Stimulated activated CD4-positive, alpha-beta T cell treated with anti-CD3 and anti-CD28 coated beads, Interleukin-2, amount 100 ng/mL, for 24 hours (primary cell): ENCODE measurements around the gene EFCAB12.
"Not testable (repeated sequence)": the region's sequence is repeated elsewhere in the genome, so short reads cannot be mapped to it uniquely, and the experiment has no call there.

Experiments used
- DNase-seq, 2 donors: peaks; one replicate each; pipeline ENCODE4 v3.0.0-alpha.2; 2020

EFCAB12 gene

DNA sequence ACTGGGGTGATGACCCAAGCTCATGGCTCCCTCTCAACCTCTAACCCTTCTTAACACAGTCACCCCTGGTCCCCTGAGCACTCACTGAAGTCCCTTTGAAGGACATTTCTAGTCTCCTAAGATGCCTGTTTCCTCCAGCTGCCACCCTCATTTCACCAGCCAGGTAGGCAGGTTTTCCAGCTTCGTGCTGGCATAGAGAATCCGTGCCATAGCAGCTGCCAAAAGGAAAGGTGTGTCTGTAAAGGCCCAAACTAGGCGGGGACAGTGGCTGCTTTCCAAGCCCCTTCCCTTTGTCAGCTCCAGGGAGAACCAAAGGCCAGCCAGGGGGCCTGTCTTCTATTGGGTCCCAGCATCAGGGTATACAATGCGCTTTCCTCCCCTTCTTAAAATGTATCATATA is 36.9 kb downstream of the EFCAB12 start:
- not testable (repeated sequence) for DNase-seq

DNA sequence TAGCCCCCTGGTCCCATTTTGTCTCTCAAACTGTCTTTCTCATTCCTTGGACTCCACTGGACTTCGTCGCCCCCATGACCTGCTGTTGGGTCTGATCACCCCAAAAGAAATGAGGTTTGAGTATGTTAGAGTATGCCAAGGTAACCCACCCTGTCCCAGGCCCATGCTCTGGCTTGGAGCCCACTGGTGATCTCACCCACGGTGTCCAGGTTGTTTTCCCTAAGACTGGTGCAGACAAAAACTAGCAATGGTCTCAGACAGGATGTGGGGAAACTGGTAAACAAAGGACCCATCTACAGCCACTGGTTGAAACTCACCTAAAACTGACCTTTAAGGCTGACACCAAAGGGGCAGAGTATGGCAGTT is 38.9 kb downstream of the EFCAB12 start:
- DNase-seq, result no peak

DNA sequence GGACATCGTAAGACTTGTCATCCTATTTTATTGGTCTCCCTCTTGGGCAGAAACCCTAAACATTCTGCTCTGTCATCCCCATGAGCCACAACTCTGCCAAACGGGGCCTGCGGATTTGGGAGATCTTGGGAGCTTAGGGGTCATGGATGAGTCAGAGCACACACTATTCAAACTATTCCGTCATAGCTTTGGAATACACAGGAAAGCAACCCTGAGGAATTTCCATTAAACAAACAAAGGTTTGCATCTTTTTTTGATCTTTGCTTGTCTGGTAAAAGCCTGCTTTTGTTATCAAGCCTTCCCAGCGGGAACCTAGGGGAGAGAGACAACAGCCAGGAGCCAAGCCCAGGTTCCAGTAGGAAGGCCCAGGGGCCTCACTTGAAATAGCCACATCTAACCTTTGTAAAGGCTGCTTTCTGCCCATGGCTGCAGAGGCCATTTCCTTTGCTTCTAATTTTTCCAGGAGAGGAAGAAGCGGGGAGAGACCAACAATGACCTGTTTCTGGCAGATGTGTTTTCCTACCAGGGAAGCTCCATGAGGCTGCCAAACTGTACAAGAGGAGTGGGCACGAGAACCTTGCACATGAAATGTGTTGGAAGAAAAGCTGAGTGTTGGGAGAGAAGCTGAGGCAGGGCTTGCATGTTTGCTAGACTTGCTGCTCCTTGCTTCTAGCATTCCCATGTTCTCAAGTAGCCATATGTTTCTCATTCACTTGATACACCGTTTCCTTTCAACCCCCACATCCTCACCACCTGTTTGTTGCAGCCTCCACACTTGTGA is 39.5 kb downstream of the EFCAB12 start:
- not testable (repeated sequence) for DNase-seq

DNA sequence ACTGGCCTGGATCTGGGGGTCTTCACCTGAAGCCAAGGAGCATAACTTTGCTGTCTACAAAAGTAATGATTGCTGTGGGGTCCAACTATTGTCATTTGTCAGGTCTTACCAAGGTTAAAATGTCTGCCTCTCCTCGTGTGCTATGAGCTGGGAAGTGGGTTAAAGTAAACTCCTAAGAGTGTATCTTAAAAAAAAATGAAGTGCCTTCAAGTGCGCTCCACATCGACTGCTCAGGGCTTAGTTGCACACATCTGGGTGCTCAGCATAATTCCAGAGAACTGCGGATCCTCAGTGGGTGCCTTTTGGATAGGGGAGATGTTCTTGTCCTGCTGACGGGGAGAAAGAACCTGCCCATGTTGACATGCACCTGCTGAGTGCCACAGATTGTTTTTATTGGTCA is 40.9 kb downstream of the EFCAB12 start:
- DNase-seq, result no peak

DNA sequence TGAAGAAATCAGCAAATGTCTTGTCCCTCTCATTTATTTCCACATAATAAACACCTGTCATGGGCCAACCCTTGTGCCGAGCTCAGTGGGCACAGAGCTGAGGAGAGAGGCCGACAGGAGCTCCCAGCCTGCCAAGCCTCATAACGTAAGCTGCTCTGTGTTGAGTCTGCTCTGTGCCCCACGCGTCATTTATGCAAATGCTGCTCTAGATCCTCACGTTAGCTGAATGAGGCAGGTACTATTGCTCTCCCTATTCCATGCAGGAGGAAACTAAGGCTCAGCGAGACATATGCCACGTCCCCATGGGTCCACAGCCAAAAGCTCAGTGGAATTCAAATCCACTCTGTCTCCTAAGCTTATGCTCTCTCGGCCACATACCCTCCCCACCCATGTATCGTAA is 41.5 kb downstream of the EFCAB12 start:
- DNase-seq, result no peak

DNA sequence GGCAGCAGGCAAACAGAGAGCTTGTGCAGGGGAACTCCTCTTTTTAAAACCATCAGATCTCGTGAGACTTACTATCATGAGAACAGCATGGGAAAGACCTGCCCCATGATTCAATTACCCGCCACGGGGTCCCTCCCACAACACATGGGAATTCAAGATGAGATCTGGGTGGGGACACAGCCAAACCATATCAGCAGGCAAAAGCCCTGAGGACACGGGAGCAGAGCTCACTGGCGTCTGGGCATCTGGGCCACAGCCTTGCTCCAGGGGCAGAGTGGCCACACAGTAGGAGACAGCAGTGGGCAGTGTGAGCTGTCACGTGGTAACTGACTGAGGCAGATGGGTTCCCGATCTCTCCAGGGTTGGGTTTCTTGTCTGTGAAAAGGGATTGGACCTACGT is 42.9 kb downstream of the EFCAB12 start:
- DNase-seq, result not testable (repeated sequence)

DNA sequence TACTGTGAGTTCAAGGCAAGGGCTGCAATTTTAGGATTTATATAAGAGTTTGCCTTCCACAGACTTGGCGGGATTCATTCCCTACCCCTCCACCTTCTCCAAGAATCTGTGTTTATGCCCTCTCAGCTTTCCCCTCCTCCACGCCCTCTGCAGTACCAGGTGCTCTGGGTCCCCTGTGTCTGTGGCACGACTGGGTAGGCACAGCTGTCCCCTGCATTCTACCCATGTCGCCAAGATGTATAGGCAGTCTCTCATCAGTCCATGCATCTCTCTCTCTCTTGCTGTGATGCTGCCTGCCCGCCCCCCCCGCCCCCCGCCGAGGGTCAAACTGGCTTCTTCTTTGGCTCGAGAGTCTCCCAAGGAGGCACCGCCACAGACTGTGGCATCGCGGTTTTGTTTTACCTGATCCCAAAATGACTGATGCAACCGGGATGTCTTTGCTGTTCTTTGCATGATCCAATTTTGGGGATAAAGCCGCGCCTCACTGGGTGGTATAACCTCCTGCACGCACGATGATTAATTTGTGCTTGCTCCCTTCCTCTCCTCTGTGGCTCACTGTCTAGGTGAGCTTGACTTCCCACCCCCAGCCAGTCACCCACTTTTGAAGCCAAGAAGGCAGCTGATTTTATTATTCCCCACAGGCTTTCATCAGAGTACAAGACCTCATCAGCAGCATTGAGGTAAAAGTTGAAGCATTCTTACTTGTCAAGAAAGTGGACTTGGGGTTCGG is 43.7 kb downstream of the EFCAB12 start:
- DNase-seq, result no peak

DNA sequence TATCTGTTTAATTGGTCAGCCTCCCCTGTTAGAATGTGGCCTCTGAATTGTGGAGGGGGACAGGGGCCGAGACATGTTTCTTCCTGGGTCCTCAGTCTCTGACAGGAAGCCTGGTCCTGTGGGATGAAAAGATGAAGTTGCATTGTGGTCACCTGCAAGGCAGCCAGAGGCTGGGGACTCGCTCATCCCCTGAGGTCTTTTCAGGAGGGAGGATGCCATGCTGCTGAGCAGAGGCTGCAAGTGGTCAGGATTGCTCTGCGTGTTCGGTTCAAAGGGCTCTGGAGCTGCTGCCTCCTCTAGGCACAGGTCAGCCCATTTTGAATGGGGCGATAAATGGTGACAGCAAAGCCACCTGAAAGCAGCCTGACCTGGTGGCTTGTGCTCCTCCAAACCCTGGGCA is 44.3 kb downstream of the EFCAB12 start:
- DNase-seq, result not testable (repeated sequence)

DNA sequence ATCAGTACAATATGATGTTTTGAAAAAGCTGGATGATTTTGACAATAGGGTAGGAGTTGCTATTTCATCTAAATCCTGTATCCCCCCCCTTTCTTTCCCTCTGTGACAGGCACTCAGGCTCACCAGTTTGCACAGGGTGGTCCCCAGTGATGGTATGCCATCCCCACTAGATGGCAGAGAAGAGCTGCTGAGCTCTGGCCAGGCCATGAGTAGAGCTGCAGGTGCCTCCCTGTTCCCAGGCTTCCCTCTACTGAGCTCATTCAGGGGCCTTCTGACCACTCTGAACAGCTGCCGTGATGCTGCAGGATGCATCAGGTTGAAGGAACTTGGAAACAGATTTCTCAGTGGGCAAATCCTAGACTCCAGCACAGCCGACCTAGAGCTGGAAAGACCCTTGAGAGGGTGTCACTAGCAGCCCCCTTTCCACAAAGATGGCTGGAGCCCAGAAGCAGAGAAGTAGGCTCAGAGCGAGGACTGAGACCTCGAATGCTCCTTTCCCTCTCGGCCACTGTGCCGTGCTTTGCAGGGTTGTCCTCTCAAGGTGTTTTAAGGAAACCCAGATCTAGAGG is 45.1 kb downstream of the EFCAB12 start:
- peak; percentile 42 to 47 for DNase-seq

DNA sequence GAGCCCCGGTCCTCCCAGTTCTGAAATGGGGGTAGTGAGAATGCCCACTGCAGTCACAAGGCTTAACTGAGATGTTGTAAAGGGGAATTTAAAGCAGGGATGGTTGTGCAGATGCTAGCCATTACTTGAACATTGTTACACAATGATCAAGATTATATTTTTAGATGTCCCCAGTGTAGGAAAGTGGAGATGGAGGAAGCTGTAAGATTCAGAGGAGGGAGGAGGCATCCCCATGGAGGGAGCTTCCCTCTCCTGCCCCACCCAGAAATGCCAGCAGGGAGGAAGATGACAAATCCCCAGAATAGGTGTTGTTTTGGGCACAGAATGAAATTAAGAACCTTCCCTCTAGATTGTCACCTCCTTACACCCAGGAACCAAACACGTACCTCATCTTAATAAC is 46.1 kb downstream of the EFCAB12 start:
- DNase-seq, result no peak

DNA sequence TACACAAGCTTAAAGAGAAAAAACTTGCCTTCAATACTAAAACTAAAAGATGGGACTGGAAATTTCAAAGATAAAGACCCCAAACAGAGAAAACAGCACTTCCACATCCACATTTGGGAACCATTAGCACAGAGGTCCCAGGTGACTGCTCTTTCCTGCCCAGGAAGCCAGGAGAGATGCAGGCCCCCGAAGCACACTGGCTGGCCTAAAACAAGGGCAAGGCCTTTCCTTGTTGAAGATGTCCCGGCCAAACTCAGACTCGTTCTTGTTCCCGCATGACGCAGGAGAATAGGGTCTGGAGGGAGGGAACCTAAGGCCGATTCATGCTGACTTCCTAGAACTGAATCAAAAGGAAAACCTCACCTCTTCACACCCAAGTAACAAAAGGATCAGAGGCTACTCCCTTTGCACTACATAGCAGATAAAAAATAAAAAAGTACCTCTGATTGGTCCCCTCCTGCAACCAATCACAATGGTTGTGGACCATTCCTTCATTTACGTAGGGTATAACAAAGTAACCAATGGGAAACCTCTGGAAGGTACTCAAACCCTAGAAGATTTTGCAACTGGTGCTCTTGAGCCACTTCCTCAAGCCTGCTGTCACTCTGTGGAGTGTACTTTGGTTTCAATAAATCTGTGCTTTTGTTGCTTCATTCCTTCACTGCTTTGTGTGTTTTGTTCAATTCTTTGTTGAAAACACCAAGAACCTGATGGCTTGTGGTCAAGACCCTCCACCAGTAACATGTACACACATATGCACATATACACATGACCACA is 48.7 kb downstream of the EFCAB12 start:
- no peak for DNase-seq

DNA sequence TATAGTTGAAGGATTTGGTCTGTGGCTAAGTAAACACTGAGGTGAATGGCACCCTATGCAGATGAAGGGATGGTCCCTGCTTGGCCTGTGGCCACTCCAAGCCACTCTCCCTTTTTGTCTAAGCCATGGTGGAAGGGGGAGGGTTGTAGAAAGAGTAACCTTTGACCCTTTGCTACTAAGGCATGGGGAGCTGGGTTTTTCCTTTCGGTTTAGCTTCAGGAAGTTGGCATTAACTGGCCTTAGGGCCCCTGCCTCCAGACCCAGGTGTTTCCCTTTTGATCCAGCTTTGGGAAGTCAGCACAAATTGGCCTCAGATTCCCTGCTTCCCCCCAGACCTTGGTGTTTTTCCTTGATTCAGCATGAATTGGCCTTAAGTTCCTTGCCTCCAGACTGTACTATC is 49.5 kb downstream of the EFCAB12 start:
- no peak for DNase-seq

DNA sequence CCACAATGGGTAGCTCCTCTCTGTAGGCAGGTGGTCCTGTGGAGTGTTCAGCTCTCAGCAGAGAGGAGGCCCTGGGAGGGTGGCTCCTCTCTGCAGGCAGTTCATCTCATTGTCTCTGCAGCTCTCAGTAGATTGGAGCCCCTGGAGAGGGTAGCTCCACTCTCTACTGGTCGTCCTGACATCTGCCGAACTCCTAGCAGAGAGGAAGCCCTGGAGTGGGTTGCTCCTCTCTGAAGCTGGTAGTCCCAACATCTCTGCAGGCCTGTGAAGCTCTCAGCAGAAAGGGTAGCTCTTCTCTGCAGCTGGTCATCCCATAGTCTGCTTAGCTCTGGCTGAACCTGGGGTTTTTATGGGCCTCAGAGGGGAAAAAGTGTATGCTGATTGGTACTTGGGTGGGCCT is 50.8 kb downstream of the EFCAB12 start:
- DNase-seq, result no peak

DNA sequence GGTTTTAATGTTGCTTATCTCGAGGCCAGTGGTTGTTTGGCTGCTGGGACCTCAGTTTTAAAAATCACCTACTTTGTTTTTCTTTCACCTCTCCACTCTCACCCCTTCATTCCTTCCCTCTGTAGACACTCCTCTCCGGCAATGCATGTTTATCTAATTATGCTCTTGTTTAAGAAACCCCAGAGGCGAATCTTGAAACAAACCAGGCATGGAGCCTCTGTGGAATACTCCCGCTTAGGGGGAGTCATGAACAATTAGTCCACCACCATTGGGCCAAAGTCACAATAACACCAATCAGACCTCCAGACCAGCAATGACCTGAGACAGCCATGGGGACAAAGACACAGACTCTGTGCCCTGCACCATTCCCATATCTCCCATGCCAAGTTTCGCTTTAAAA is 53.3 kb downstream of the EFCAB12 start:
- no peak for DNase-seq

DNA sequence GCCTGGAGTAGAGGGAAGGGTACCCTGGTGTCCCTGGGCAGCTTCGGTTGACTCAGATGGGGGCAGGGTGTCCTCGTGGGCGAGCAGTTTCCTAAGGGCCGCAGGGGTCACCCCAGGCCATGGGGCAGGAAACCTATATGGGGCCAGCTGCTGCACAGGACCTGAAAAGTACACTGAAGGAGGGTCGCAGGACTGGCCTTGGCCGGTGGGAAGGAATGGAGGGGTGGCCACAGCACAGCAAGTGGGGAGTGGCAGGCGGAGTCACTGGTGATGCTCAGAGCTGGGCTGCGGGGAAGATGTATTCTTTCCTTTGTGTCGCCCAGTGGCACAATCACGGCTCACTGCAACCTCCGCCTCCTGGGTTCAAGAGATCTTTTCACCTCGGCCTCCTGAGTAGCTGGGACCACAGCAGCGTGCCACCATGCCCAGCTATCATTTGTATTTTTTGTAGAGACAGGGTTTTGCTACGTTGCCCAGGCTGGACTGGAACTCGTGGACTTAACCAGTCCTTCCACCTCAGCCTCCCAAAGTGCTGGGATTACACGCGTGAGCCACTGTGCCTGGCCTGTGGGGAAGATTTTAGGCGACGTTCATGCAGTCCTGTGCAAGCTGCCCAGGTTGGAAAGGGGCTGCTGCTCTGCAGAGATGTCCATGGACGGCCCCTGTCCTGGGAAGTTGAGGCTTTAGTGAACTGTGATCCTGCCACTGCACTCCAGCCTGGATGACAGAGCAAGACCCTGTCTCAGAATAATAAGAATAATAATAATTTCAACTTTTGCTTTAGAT is 57.2 kb downstream of the EFCAB12 start:
- no peak for DNase-seq

DNA sequence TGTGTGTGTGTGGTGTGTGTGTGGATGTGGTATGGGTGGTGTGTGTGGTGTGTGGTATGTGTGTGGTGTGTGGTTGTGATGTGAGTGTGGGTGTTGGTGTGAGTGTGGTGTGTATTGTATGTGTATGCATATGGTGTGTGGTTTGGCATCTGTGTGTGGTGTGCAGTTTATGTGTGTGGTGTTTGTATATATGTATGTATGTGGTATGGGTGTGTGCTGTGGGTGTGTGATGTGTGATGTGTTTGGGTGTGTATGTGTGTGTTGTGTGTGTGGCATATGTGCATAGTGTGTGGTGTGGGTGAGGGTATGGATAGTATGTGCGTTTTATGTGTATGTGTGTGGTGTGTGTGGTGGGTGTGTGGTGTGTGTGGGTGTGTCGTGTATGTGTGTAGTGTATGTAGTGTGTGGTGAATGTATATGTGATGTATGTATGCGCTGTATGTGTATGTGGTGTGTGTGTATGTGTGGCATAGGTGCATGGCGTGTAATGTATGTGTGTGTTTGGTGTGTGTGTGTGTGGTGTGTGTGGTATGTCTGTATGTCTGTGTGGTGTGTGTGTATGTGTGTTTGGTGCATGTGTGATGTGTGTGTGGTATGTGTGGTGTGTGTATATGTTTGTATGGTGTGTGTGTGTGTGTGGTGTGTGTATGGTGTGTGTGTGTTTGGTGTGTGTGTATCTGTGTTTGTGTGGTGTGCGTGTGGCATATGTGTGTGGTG is 58.0 kb downstream of the EFCAB12 start:
- no peak for DNase-seq

DNA sequence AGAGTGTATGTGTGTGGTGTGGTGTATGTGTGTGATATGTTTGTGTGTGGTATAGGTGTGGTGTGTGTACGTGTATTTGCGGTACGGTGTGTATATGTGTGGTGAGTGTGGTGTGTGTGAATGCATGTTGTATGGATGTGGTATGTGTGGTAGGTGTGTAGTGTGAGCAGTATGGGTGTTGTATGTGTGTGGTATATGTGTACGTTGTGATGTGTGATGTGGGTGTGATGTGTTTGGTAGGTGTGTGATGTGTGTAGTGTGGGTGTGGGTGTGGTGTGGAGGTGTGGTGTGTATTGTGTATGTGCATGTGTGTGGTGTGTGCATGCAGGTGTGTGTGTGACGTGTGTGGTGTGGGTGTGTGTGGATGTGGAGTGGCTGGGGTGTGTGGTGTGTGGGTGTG is 58.7 kb downstream of the EFCAB12 start:
- DNase-seq, result no peak

DNA sequence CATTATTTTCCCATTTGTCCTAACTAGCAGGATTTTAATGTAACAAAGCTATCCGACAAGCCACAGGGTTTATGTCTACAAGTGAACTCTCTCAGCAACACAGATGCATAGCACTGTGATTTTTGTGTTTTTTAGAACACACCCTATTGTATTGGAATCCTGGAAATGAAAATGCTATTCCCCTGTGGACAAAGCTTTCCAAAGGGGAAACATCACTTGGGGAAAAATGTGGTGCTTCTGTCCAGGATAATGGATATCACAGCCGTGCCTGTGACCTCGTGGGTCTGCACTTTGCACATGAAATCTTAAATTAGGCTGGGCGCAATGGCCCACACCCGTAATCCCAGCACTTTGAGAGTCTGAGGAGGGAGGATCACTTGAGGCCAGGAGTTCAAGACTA is 60.6 kb downstream of the EFCAB12 start:
- no peak for DNase-seq

DNA sequence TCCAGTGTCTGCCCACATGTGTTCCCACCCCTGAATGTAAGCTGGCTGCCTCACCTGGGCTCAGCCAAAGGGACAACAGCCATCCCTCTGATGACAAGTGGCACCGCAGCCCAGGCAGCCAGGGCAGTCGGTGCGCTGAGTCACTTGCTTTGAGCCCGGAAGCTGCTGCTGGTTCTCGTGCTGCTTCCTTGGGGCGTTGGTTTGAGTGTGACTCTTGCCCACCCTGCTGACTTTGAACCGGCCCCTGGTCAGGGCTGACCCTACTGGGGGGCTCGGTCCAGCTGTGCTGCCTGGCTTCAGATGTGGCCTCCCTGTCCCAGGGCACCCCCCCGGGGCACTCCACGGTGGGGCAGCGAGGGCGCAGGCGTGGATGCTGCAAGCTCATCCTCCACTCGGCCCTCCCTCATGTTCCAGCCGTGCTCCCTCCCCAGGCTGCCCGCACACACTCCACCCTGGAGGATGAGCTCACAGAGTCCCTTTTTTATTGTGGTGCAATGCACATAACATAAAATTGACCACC is 62.1 kb downstream of the EFCAB12 start:
- no peak for DNase-seq

DNA sequence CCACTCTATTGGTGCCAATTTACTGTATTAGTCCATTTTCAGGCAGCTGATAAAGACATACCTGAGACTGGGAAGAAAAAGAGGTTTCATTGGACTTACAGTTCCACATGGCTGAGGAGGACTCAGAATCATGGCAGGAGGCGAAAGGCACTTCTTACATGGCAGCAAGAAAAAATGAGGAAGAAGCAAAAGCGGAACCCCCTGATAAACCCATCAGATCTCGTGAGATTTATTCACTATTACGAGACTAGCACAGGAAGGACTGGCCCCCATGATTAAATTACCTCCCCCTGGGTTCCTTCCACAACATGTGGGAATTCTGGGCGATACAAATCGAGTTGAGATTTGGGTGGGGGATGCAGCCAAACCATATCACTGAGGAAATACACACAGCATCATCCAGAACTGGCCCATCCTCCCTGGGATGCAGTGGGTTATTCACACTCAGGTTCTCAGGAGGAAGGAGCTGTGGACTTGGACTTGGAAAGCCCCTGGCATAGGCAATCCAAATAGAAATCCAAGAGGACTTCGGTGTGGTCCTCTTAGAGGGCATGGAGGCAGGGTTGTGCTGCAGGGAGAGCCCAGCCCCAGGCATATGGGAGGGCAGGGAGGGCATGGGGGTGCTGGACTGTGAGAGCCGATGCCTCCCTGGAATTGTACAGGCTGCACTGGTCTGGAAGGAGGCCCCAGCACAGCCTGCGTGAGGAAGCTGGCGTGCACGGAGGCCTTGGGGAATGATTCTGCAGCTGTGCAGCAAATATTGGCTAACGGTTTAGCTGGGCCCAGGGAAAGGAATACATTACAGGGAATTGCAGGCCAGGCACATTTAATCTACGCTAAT is 62.9 kb downstream of the EFCAB12 start:
- no peak for DNase-seq

DNA sequence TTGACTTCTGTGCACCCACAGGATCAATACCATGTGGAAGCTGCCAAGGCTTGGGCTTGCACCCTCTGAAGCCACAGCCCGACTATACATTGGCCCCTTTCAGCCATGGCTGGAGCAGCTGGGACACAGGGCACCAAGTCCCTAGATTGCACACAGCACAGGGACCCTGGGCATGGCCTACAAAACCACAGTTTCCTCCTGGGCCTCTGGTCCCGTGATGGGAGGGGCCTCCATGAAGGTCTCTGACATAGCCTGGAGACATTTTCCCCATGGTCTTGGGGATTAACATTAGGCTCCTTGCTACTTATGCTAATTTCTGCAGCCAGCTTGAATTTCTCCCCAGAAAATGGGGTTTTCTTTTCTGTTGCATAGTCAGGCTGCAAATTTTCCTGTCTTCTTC is 63.6 kb downstream of the EFCAB12 start:
- DNase-seq, result not testable (repeated sequence)
